HL-60 (cell line): ENCODE measurements around the gene DENND11.
"Not testable (repeated sequence)": the region's sequence is repeated elsewhere in the genome, so short reads cannot be mapped to it uniquely, and the experiment has no call there.

ENCODE experiments used
- DNase-seq, 2 experiments: peaks; one replicate each; pipeline ENCODE4 v3.0.0-alpha.2; 2010 to 2020; ENCODE audit warnings: low read depth in 1 of 2, low spot score in 1 of 2
- H3K27ac ChIP-seq: fragments of 250-450 bp; sonication (Bioruptor Pico); replicated peaks from 2 replicates; pipeline ENCODE4 v1.5.1; 2020; ENCODE audit warnings: mild to moderate bottlenecking, moderate library complexity
- H3K27me3 ChIP-seq: fragments of 250-450 bp; sonication (Bioruptor Pico); 2 replicates; pipeline ENCODE4 v1.5.1; 2021; ENCODE audit warnings: mild to moderate bottlenecking, moderate library complexity; ENCODE audit not compliant: insufficient read depth, poor library complexity, severe bottlenecking
- H3K4me3 ChIP-seq: replicated peaks from 2 replicates; pipeline ENCODE4 v1.5.1; 2011; ENCODE audit warnings: mild to moderate bottlenecking, control low read depth, low read length; ENCODE audit not compliant: insufficient read depth
- CTCF ChIP-seq: IDR thresholded peaks from one replicate; pipeline ENCODE4 v1.5.1; 2011; ENCODE audit warnings: low read length, control low read depth, inconsistent platforms; ENCODE audit not compliant: insufficient read depth
- GABPA ChIP-seq: IDR thresholded peaks from 2 replicates; pipeline ENCODE4 v1.6.1; 2012; ENCODE audit warnings: low read depth
- POLR2AphosphoS5 ChIP-seq: IDR thresholded peaks from 2 replicates; pipeline ENCODE4 v1.6.1; 2012; ENCODE audit warnings: low read depth
- REST ChIP-seq: IDR thresholded peaks from 2 replicates; pipeline ENCODE4 v1.6.1; 2012; ENCODE audit warnings: low read depth; ENCODE audit not compliant: insufficient replicate concordance
- SPI1 ChIP-seq: IDR thresholded peaks from 2 replicates; pipeline ENCODE4 v1.6.1; 2012; ENCODE audit warnings: low read depth, mild to moderate bottlenecking, borderline replicate concordance

The DENND11 gene

GRCh38 chr7:141691961-141692360 lies 10.0 kb downstream of the DENND11 start:
- no peak for DNase-seq
- Histone ChIP-seq H3K4me3 (no peak overlapping the region), H3K27me3 (no peaks in the 10 kb centered on the region), H3K27ac (no peak overlapping the region)
- TF ChIP-seq REST (no peak), GABPA (no peak), POLR2AphosphoS5 (no peak), SPI1 (no peak), CTCF (no peak)

DNA sequence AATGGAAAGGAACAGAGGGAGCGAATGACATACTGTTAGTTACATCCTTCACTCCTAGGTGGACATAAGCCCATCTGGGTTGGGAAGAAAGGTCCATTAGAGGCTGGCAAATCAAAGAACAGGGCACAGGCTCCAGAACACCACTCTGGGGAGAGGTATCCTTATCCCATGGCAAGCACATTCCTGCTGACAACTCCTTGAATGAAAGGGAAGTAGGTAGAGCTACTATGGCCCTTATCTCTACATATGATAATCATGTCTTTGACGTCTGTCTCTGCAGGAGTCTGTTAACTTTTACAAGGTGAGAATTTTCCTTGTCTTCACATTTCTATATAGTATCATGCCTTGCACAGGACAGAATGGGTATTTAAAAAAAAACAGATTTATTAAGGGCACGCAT lies 10.4 kb downstream of the DENND11 start:
- Histone ChIP-seq H3K27ac (no peak overlapping the region), H3K27me3 (no peaks in the 10 kb centered on the region), H3K4me3 (no peak overlapping the region)
- no peak for TF ChIP-seq CTCF
- no peak for TF ChIP-seq REST
- TF ChIP-seq SPI1: no peak
- no peak for TF ChIP-seq POLR2AphosphoS5
- no peak for TF ChIP-seq GABPA
- DNase-seq: no peak

DNA sequence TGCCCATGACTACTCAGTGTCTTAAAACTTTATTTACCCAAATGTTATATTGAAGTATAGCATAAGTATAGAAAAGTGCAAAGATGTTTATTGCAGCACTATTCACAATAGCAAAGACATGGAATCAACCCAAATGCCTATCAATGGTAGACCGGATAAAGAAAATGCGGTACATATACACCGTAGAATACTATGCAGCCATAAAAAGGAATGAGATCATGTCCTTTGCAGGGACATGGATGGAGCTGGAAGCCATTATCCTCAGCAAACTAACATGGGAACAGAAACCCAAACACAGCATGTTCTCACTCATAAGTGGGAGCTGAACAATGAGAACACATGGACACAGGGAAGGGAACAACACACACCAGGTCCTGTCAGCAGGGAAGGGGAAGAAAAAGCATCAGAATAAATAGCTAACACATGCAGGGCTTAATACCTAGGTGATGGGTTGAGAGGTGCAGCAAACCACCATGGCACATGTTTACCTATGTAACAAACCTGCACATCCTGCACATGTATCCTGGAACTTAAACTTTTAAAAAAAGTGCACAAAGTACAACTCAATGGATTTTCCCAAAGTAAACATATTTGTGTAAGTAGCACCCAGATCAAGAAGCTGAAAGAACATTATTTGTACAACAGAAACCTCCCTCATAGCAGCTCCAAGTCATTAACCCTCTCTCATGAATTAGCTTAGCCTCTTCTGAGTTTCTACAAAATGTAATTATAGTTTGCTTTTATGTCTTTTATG lies 12.7 kb downstream of the DENND11 start:
- not testable (repeated sequence) for H3K4me3 ChIP-seq, DNase-seq, H3K27ac ChIP-seq, H3K27me3 ChIP-seq

DNA sequence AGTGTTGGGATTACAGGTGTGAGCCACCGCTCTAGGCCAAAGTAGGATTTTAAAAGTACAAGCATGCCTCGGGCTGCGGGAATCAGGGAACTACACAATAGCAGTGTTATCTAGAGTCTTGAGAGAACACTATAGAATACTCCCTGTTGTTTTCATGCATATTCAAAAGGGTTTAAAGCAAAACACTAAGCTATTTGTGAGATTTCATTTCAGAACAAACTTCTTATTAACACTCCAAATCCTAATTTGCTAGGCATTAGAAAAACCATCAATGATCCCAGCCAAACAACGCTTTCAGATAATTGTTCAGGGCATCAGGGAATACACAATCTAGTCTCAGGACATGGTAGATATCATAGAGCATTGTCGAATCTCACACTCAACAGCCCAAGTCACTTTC lies 13.9 kb downstream of the DENND11 start:
- H3K27me3 ChIP-seq: no peaks in the 10 kb centered on the region
- no peak for DNase-seq
- H3K4me3 ChIP-seq: no peak overlapping the region
- TF ChIP-seq POLR2AphosphoS5: no peak
- TF ChIP-seq GABPA: no peak
- TF ChIP-seq CTCF: no peak
- no peak for TF ChIP-seq REST
- TF ChIP-seq SPI1: no peak
- no peak overlapping the region for H3K27ac ChIP-seq
